Measurements from ENCODE around the gene SEC14L6.
A peak's percentile ranks its signal among the peaks of the same experiment; 100 is the strongest.

Gene SEC14L6

DNA sequence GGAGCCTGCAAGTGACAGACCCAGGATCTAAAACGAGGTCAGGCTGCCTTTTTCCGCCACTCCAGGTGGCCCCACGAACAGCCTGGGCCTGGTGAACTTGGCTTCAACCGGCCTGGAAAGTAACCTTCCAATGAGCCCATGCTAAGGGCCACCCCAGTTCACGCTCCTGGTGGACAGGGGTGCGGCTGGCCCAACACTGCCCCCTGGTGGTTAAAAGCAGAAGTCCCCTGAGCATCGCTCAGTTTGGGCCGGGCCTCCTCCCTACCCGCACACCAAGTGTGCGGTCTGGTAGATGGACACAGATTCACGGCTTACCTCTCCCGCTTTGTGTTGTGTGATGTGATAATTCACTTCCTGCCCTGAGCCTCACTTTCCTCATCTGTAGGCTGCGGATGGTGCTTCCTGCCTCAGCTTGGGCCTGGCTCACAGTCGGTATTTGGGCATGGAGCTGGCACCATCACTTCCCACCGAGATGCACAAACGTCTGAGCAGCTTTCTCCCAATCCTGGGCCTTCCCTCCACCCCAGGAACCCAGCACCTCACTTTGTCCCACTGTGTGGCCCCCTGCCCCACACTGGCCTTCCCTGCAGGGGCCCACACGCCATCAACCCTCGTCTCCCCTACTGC, 61.1 kb downstream of the SEC14L6 start:
- peak; percentile 44 for DNase-seq (ENCODE audit: low read depth)
- TF ChIP-seq, protein P1, sequence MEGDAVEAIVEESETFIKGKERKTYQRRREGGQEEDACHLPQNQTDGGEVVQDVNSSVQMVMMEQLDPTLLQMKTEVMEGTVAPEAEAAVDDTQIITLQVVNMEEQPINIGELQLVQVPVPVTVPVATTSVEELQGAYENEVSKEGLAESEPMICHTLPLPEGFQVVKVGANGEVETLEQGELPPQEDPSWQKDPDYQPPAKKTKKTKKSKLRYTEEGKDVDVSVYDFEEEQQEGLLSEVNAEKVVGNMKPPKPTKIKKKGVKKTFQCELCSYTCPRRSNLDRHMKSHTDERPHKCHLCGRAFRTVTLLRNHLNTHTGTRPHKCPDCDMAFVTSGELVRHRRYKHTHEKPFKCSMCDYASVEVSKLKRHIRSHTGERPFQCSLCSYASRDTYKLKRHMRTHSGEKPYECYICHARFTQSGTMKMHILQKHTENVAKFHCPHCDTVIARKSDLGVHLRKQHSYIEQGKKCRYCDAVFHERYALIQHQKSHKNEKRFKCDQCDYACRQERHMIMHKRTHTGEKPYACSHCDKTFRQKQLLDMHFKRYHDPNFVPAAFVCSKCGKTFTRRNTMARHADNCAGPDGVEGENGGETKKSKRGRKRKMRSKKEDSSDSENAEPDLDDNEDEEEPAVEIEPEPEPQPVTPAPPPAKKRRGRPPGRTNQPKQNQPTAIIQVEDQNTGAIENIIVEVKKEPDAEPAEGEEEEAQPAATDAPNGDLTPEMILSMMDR (conservative IDR thresholded peaks at IDR 0.05; ENCODE audit: low read length) = peak; percentile 81
- no peak overlapping the region for H3K4me3 ChIP-seq (ENCODE audit: low read length)

DNA sequence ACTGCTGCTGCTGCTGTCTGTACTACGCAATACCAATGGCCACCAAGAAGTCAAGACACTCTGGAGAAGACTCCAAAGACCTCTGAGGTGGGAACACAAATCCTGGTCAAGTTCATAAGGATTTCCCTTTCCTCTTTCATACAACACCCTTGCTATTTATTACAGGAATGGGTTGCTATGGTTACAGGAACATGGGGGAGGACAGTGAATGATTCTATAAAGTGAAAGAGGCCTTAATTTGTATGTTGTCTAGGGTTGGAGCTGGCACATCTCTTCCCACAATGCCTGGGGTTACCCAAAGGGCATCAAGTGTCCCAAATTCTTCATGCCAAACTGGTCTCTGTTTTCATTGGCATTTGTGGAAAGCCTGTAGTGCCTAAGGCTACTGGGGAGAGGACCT, 63.4 kb downstream of the SEC14L6 start:
- TF ChIP-seq, protein P1 (conservative IDR thresholded peaks at IDR 0.05; ENCODE audit: low read length) = no peak
- peak; percentile 4 for DNase-seq (ENCODE audit: low read depth)
- no peak overlapping the region for H3K4me3 ChIP-seq (ENCODE audit: low read length)

DNA sequence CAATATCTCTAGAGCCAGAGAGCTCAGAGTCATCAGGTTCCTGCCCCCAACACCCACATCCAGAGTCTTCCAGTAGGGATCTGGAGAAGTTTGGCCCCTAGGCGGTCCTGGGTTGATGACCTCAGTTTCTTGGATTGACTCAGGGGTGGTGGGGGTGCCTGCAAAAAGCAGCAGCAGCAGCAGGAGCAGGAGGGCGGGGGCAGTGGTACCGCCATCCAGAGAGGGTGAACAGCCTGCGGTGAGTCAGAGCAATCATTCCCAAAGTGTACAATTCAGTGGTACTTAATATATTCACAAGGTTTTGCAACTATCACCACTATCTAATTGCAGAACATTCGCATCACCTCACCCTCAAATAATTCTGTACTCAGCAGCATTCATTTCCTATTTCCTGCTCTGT, 64.8 kb downstream of the SEC14L6 start:
- DNase-seq (ENCODE audit: low read depth) = peak; percentile 31
- TF ChIP-seq, protein P1 (conservative IDR thresholded peaks at IDR 0.05; ENCODE audit: low read length) = no peak
- H3K4me3 ChIP-seq (ENCODE audit: low read length) = no peak overlapping the region

DNA sequence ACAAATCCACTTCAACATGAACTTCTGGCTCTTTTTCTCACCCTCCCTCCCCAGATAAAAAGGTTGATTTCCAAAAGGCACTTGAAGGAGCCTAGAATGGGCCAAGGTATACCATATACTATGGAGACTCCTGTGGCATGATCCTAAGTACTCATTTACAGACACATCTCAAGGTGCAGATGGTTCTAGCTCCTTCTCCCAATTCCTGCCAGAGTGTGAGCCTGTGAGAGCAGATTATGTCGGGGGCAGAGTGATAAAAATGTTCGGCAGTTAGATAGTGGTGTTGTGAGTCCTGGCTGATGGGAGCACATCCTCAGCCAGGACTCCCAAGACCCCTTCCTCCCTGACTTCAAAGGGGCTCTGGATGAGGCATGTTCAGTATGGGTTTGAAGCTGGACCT, 66.6 kb downstream of the SEC14L6 start:
- TF ChIP-seq, protein P1 (conservative IDR thresholded peaks at IDR 0.05; ENCODE audit: low read length) = no peak
- H3K4me3 ChIP-seq (ENCODE audit: low read length) = no peak overlapping the region
- no peak for DNase-seq (ENCODE audit: low read depth)

- no peak overlapping the region for H3K4me3 ChIP-seq (ENCODE audit: low read length)
- no peak for DNase-seq (ENCODE audit: low read depth)
- TF ChIP-seq, protein P1 (conservative IDR thresholded peaks at IDR 0.05; ENCODE audit: low read length) = no peak
Measured at GRCh38 chr22:30474683-30475424, 71.7 kb downstream of the SEC14L6 start.

DNA sequence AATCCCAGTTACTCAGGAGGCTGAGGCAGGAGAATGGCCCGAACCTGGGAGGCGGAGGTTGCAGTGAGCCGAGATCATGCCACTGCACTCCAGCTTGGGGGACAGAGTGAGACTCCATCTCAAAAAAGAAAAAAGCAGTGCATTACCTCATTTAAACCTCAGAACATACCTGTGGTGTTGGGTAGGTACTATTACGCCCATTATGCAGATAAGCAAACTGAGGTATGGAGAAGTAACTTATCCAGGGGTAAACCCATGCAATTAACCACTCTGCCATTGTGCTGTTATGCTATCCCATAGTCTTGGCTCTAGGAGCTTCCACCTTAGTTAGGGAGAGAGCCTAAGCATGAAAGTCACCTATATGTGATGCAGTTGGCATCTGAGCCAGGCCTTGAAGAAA, 72.4 kb downstream of the SEC14L6 start:
- H3K4me3 ChIP-seq (ENCODE audit: low read length) = no peak overlapping the region
- DNase-seq (ENCODE audit: low read depth) = no peak
- TF ChIP-seq, protein P1 (conservative IDR thresholded peaks at IDR 0.05; ENCODE audit: low read length) = no peak

All from AG10803 (cell line).